ENCODE measurements around the gene SLCO3A1.

SLCO3A1 gene

GRCh38 chr15:92073044-92073785, 219.7 kb downstream of the SLCO3A1 start:
- ATAC-seq (no peak), DNase-seq (no peak)
- Mint-ChIP-seq H3K36me3 (ENCODE audit: low read depth) (peaks cover 1% of the 10 kb centered on the region), H3K27ac (no peak overlapping the region), H3K27me3 (no peaks in the 10 kb centered on the region), H3K9me3 (no peaks in the 10 kb centered on the region), H3K4me1 (peaks cover 53% of the 10 kb centered on the region), H3K4me3 (no peak overlapping the region)

- H3K27me3 Mint-ChIP-seq, result no peaks in the 10 kb centered on the region
- no peak for DNase-seq
- H3K36me3 Mint-ChIP-seq (ENCODE audit: low read depth), result peaks cover 1% of the 10 kb centered on the region
- H3K27ac Mint-ChIP-seq, result no peak overlapping the region
- H3K9me3 Mint-ChIP-seq, result no peaks in the 10 kb centered on the region
- no peak overlapping the region for H3K4me3 Mint-ChIP-seq
- no peak for ATAC-seq
- H3K4me1 Mint-ChIP-seq, result peaks cover 45% of the 10 kb centered on the region
Measured at GRCh38 chr15:92074101-92074500, 220.6 kb downstream of the SLCO3A1 start.

GRCh38 chr15:92074646-92075045, 221.1 kb downstream of the SLCO3A1 start:
- Mint-ChIP-seq H3K36me3 (ENCODE audit: low read depth) (peaks cover 1% of the 10 kb centered on the region), H3K9me3 (no peaks in the 10 kb centered on the region), H3K4me3 (no peak overlapping the region), H3K27ac (no peak overlapping the region), H3K4me1 (peaks cover 40% of the 10 kb centered on the region), H3K27me3 (no peaks in the 10 kb centered on the region)
- DNase-seq (no peak), ATAC-seq (no peak)

GRCh38 chr15:92075764-92076163, 222.3 kb downstream of the SLCO3A1 start:
- no peak overlapping the region for H3K27ac Mint-ChIP-seq

GRCh38 chr15:92076541-92076940, 223.0 kb downstream of the SLCO3A1 start:
- Mint-ChIP-seq H3K4me3 (no peak overlapping the region), H3K4me1 (peaks cover 23% of the 10 kb centered on the region), H3K27me3 (no peaks in the 10 kb centered on the region), H3K36me3 (ENCODE audit: low read depth) (peaks cover 1% of the 10 kb centered on the region), H3K9me3 (no peaks in the 10 kb centered on the region), H3K27ac (no peak overlapping the region)
- ATAC-seq (no peak), DNase-seq (no peak)

More at GRCh38 chr15:92075764-92076163, 222.3 kb downstream of the SLCO3A1 start:
- DNase-seq, result no peak
- peaks cover 29% of the 10 kb centered on the region for H3K4me1 Mint-ChIP-seq
- H3K36me3 Mint-ChIP-seq (ENCODE audit: low read depth), result peaks cover 1% of the 10 kb centered on the region
- H3K9me3 Mint-ChIP-seq, result no peaks in the 10 kb centered on the region
- ATAC-seq, result no peak
- no peak overlapping the region for H3K4me3 Mint-ChIP-seq
- H3K27me3 Mint-ChIP-seq, result no peaks in the 10 kb centered on the region

GRCh38 chr15:92077353-92078085, 224.0 kb downstream of the SLCO3A1 start:
- ATAC-seq (peak; percentile 70), DNase-seq (peak; percentile 69)
- Mint-ChIP-seq H3K9me3 (no peaks in the 10 kb centered on the region), H3K27ac (no peak overlapping the region), H3K4me1 (peaks cover 23% of the 10 kb centered on the region), H3K27me3 (no peaks in the 10 kb centered on the region), H3K36me3 (ENCODE audit: low read depth) (no peaks in the 10 kb centered on the region), H3K4me3 (no peak overlapping the region)

GRCh38 chr15:92078270-92078669, 224.8 kb downstream of the SLCO3A1 start:
- Mint-ChIP-seq H3K36me3 (ENCODE audit: low read depth) (no peaks in the 10 kb centered on the region), H3K27me3 (no peaks in the 10 kb centered on the region), H3K4me1 (peaks cover 21% of the 10 kb centered on the region), H3K9me3 (no peaks in the 10 kb centered on the region), H3K4me3 (no peak overlapping the region), H3K27ac (no peak overlapping the region)
- ATAC-seq, result no peak
- no peak for DNase-seq

- peak; percentile 42 for DNase-seq
- no peak overlapping the region for H3K4me3 Mint-ChIP-seq
- H3K4me1 Mint-ChIP-seq, result peaks cover 18% of the 10 kb centered on the region
Measured at GRCh38 chr15:92079047-92079446, 225.5 kb downstream of the SLCO3A1 start.

GRCh38 chr15:92079647-92080255, 226.2 kb downstream of the SLCO3A1 start:
- no peaks in the 10 kb centered on the region for H3K9me3 Mint-ChIP-seq
- no peaks in the 10 kb centered on the region for H3K36me3 Mint-ChIP-seq (ENCODE audit: low read depth)
- H3K4me1 Mint-ChIP-seq, result peaks cover 12% of the 10 kb centered on the region
- no peak overlapping the region for H3K27ac Mint-ChIP-seq
- DNase-seq (no peak), ATAC-seq (no peak)
- H3K4me3 Mint-ChIP-seq, result no peak overlapping the region
- H3K27me3 Mint-ChIP-seq, result no peaks in the 10 kb centered on the region

More at GRCh38 chr15:92079047-92079446, 225.5 kb downstream of the SLCO3A1 start:
- H3K9me3 Mint-ChIP-seq, result no peaks in the 10 kb centered on the region
- H3K27ac Mint-ChIP-seq, result no peak overlapping the region
- H3K36me3 Mint-ChIP-seq (ENCODE audit: low read depth), result no peaks in the 10 kb centered on the region
- no peaks in the 10 kb centered on the region for H3K27me3 Mint-ChIP-seq
- ATAC-seq, result no peak

- DNase-seq (peak; percentile 64), ATAC-seq (peak; percentile 47)
- Mint-ChIP-seq H3K36me3 (ENCODE audit: low read depth) (no peaks in the 10 kb centered on the region), H3K9me3 (no peaks in the 10 kb centered on the region), H3K4me3 (no peak overlapping the region), H3K27ac (no peak overlapping the region), H3K4me1 (no peaks in the 10 kb centered on the region), H3K27me3 (no peaks in the 10 kb centered on the region)
Measured at GRCh38 chr15:92082006-92082843, 228.7 kb downstream of the SLCO3A1 start.

- H3K27me3 Mint-ChIP-seq, result no peaks in the 10 kb centered on the region
- no peaks in the 10 kb centered on the region for H3K9me3 Mint-ChIP-seq
- no peak for ATAC-seq
- no peaks in the 10 kb centered on the region for H3K36me3 Mint-ChIP-seq (ENCODE audit: low read depth)
- DNase-seq, result no peak
- H3K27ac Mint-ChIP-seq, result no peak overlapping the region
- no peak overlapping the region for H3K4me3 Mint-ChIP-seq
- no peaks in the 10 kb centered on the region for H3K4me1 Mint-ChIP-seq
Measured at GRCh38 chr15:92083190-92083589, 229.7 kb downstream of the SLCO3A1 start.

GRCh38 chr15:92087211-92087610, 233.7 kb downstream of the SLCO3A1 start:
- Mint-ChIP-seq H3K36me3 (ENCODE audit: low read depth) (no peaks in the 10 kb centered on the region), H3K27ac (no peak overlapping the region), H3K4me3 (no peak overlapping the region), H3K9me3 (no peaks in the 10 kb centered on the region), H3K27me3 (no peaks in the 10 kb centered on the region), H3K4me1 (no peaks in the 10 kb centered on the region)
- no peak for ATAC-seq
- DNase-seq, result no peak

- H3K27me3 Mint-ChIP-seq, result no peaks in the 10 kb centered on the region
- DNase-seq, result peak; percentile 35
- H3K9me3 Mint-ChIP-seq, result no peaks in the 10 kb centered on the region
- no peak overlapping the region for H3K27ac Mint-ChIP-seq
- H3K36me3 Mint-ChIP-seq (ENCODE audit: low read depth), result no peaks in the 10 kb centered on the region
- ATAC-seq, result no peak
- H3K4me3 Mint-ChIP-seq, result no peak overlapping the region
- peaks cover 14% of the 10 kb centered on the region for H3K4me1 Mint-ChIP-seq
Measured at GRCh38 chr15:92091155-92091734, 237.7 kb downstream of the SLCO3A1 start.
